Hepatocyte (in vitro differentiated cells): ENCODE results near the gene HIVEP2.

Experiments used
- CTCF ChIP-seq: fragments of 200-600 bp; sonication (generic); IDR thresholded peaks from 2 replicates; pipeline ENCODE4 v1.5.1; 2016; ENCODE audit warnings: antibody characterized with exemption, mild to moderate bottlenecking; ENCODE audit not compliant: poor library complexity
- EZH2 ChIP-seq: fragments of 200-600 bp; sonication (generic); IDR thresholded peaks from 2 replicates; pipeline ENCODE4 v1.6.1; 2016; ENCODE audit warnings: antibody characterized with exemption, mild to moderate bottlenecking, borderline replicate concordance
- EZH2phosphoT487 ChIP-seq: fragments of 200-600 bp; sonication (generic); IDR thresholded peaks from one replicate; pipeline ENCODE4 v1.6.1; 2018; ENCODE audit warnings: antibody characterized with exemption, mild to moderate bottlenecking, low read depth, moderate library complexity; ENCODE audit not compliant: unreplicated experiment, severe bottlenecking

GRCh38 chr6:142896732-142897131 lies 48.2 kb downstream of the HIVEP2 start:
- no peak for TF ChIP-seq CTCF
- TF ChIP-seq EZH2, result no peak
- no peak for TF ChIP-seq EZH2phosphoT487
